DMS 273 (cell line): ENCODE data around the gene MRPL39.

Experiments
- DNase-seq: peaks from one replicate; lab custom pipeline; 2025; ENCODE audit not compliant: unreplicated experiment; lab: John Stamatoyannopoulos, UW

MRPL39 gene

DNA sequence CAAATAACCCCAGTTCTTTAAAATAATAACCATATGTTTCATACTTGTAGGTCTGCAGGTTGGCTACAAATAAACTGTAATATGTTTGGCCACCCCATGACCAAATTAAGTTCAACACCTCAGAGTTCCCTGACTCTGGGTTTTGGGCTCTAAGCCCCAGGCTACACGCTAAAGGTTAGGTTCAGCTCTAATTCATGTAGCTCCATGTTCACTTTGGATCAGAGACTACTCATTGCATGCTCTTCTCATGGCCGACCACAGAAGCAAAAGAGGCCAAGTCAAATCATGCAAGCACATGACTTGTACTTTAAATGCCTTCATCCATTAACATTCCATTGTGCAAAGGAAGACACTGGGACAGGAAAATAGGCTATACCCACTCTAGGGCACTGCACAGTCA, 66.2 kb downstream of the MRPL39 start:
- no peak for DNase-seq

DNA sequence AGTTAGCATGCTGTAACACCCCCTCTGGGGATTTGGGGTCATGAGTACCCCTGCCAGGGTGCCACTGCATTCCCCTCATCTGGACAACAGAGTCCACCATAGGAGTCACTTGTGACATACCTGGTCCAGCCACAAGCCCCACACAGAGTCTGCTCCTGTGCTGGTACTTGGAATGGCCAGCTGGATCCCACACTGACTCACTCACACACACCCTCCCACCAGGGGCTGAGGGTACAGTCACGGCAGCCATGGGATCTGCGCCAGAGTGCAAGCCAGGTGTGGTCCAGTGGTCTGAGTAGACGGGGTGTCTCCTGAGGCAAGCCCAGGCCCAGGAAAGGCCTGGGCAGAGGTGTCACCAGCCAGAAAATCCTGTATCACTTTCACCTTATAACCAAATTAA, 67.7 kb downstream of the MRPL39 start:
- no peak for DNase-seq

DNA sequence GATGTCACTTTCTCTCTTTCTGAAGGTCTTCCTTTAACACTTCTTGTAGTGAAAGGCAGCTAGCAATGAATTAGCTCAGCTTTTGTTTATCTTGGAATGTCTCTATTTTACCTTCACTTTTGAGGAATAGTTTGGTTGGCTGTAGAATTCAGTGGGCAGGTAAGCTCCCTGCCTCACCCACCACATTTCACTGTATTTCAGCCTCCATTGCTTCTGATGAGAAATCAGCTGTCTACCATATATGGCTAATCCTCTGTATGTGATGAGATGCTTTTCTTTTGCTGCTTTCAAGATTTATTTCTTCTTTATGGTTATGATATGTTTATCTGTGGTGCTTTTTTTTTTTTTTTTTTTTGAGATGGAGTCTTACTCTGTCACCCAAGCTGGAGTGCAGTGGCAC, 70.1 kb downstream of the MRPL39 start:
- no peak for DNase-seq

DNA sequence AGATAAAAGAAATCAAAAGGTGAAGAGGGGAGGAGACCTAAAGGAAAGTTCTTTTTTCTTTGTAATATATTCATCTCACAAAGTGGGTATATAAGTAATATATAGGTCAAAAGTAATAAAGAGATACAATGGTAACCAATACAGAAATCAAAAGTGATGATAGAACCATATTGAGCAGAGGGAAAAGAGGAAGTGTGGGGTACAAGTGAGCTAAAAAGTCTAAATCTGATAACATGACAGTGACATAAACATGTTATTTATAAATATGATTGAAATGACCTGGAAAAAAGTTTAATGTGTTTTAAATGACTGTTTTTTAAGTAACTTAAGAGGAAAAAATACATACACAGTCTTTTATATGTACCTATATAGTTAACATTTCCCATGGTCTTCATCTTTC, 70.5 kb downstream of the MRPL39 start:
- no peak for DNase-seq

DNA sequence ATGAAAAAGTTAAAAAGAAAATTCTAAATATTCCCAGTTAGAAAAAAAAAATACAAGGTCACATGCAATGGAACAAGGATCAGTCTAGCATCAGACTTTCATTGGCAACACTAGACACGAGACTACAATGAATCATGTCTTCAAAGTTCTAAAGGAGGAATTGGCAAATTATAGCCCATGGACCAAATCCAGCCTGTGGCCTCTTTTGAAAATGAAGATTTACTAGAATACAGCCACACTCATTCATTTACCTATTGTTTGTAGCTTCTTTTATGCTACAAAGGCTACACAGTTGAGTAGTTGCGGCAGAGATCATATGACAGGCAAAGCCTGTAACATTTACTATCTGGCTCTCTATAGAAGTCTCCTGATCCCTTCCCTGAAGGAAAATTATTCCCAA, 71.4 kb downstream of the MRPL39 start:
- no peak for DNase-seq
